PFSK-1 (cell line): ENCODE data around the gene STAM2.

Source experiments
- FOXP2 ChIP-seq: optimal IDR thresholded peaks from 2 replicates; pipeline ENCODE3; 2011; ENCODE audit warnings: borderline replicate concordance, control low read depth, inconsistent platforms; ENCODE audit not compliant: insufficient read depth; ENCODE audit errors: extremely low read length, extremely low read depth
- POLR2AphosphoS5 ChIP-seq: IDR thresholded peaks from 2 replicates; pipeline ENCODE4 v1.6.1; 2012; ENCODE audit warnings: low read depth, mild to moderate bottlenecking, control low read depth, low read length, moderate library complexity
- REST ChIP-seq, 2 experiments: IDR thresholded peaks; 2 replicates each; pipeline versions ENCODE4 v1.6.1 to v1.8.0; 2011 to 2012; ENCODE audit warnings: low read depth in 2 of 2, low read length in 2 of 2, control low read depth in 1 of 2, inconsistent platforms in 1 of 2, mild to moderate bottlenecking in 1 of 2, moderate library complexity in 1 of 2; ENCODE audit not compliant: insufficient read depth in 1 of 2
- SIN3A ChIP-seq: IDR thresholded peaks from 2 replicates; pipeline ENCODE4 v1.6.1; 2012; ENCODE audit warnings: mild to moderate bottlenecking, low read length, moderate library complexity, borderline replicate concordance; ENCODE audit not compliant: insufficient read depth
- TAF1 ChIP-seq: IDR thresholded peaks from 2 replicates; pipeline ENCODE4 v1.6.1; 2012; ENCODE audit warnings: low read length, control low read depth, borderline replicate concordance; ENCODE audit not compliant: insufficient read depth

The STAM2 gene

GRCh38 chr2:152166633-152167032, 8.9 kb downstream of the STAM2 start:
- TF ChIP-seq TAF1 (no peak), FOXP2 (no peak)

DNA sequence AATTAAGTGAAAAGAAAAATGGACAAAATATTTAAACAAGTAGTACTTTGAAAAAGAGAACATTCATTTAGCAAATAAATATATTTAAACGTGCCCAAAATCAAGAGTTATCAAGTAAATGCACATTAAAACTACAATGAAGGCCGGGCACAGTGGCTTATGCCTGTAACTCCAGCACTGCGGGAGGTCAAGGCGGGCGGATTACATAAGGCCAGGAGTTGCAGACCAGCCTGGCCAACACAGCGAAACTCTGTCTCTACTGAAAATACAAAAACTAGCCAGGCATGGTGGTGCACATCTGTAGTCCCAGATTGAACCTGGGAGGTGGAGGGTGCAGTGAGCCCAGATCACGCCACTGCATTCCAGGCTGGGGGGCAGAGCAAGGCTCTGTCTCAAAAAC, 9.8 kb downstream of the STAM2 start:
- TF ChIP-seq FOXP2 (no peak), POLR2AphosphoS5 (no peak), REST (IDR thresholded peaks at IDR 0.05; ENCODE audit: insufficient read depth in 1 of 2, low read depth in 2 of 2, low read length in 2 of 2) (no peak), TAF1 (no peak)

DNA sequence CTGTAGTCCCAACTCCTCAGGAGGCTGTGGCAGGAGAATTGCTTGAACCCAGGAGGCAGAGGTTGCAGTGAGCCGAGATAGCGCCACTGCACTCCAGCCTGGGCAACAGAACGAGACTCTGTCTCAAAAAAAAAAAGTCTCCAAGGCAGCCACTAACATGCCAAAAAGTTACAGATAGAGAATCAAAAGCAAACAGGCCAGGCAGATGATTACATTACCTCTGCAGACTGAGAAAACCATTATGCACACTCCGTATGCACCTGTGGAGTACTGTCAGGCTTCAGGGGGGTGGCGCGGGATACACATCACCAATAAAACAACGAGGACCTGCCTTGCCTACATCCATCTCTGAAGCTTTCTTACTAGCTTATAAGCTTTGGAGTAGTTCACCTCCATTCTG, 10.3 kb downstream of the STAM2 start:
- no peak for TF ChIP-seq POLR2AphosphoS5

- TF ChIP-seq REST (IDR thresholded peaks at IDR 0.05; ENCODE audit: insufficient read depth in 1 of 2, low read depth in 2 of 2, low read length in 2 of 2) (no peak), TAF1 (no peak), POLR2AphosphoS5 (no peak), FOXP2 (no peak), SIN3A (no peak)
Observed at GRCh38 chr2:152162141-152162540, 13.4 kb downstream of the STAM2 start.

- TF ChIP-seq TAF1 (no peak), FOXP2 (no peak), POLR2AphosphoS5 (no peak), REST (IDR thresholded peaks at IDR 0.05; ENCODE audit: insufficient read depth in 1 of 2, low read depth in 2 of 2, low read length in 2 of 2) (no peak)
Observed at GRCh38 chr2:152161598-152161997, 14.0 kb downstream of the STAM2 start.

DNA sequence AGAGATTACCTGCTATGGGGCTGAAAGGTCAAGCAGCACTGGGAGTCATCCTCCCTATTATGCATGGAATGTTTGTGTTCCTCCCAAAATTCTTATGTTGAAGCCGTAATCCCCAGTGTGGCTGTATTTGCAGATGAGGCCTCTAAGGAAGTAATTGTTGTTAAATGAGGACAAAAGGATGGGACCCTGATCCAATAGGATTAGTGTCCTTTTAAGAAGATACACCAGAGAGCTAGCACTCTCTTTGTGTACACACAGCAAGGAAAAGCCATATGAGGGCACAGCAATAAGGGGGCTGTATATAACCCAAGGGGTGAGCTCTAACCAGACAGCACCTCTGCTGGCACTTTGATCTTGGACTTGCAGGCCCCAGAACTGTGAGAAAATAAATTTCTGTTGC, 18.3 kb downstream of the STAM2 start:
- TF ChIP-seq POLR2AphosphoS5 (no peak), FOXP2 (no peak), SIN3A (no peak), TAF1 (no peak), REST (IDR thresholded peaks at IDR 0.05; ENCODE audit: insufficient read depth in 1 of 2, low read depth in 2 of 2, low read length in 2 of 2) (no peak)
